ENCODE measurements around the gene BAZ2A.
A peak's percentile ranks its signal among the peaks of the same experiment; 100 is the strongest.

Gene BAZ2A

GRCh38 chr12:56630180-56630632 is at the start of gene BAZ2A:
Gene BAZ2A (minus strand): TSS chr12:56630326. CDS start chr12:56617530, 12,796 bp downstream.
- peak within 1 kb of the TSS; percentile 97 for H3K27ac ChIP-seq
- TF ChIP-seq, protein P1, sequence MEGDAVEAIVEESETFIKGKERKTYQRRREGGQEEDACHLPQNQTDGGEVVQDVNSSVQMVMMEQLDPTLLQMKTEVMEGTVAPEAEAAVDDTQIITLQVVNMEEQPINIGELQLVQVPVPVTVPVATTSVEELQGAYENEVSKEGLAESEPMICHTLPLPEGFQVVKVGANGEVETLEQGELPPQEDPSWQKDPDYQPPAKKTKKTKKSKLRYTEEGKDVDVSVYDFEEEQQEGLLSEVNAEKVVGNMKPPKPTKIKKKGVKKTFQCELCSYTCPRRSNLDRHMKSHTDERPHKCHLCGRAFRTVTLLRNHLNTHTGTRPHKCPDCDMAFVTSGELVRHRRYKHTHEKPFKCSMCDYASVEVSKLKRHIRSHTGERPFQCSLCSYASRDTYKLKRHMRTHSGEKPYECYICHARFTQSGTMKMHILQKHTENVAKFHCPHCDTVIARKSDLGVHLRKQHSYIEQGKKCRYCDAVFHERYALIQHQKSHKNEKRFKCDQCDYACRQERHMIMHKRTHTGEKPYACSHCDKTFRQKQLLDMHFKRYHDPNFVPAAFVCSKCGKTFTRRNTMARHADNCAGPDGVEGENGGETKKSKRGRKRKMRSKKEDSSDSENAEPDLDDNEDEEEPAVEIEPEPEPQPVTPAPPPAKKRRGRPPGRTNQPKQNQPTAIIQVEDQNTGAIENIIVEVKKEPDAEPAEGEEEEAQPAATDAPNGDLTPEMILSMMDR (conservative IDR thresholded peaks at IDR 0.05) = no peak

DNA sequence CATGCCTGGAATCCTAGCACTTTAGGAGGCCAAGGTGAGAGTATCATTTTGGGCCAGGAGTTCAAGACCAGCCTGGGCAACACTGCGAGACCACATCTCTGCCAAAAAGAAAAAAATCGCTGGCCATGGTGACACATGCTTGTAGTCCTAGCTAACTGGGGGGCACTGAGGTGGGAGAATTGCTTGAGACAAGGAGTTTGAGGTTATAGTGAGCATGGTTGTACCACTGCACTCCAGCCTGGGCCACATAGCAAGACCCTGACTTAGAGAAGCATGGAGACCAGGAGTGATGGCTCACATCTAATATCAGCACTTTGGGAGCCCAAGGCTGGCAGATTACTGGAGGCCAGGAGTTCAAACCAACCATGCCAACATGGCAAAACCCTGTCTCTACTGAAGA is 48.7 kb upstream of the BAZ2A start:
- H3K27ac ChIP-seq = peak overlapping the region; percentile 19
- TF ChIP-seq, protein P1 (conservative IDR thresholded peaks at IDR 0.05) = no peak

GRCh38 chr12:56677680-56678079 is 47.6 kb upstream of the BAZ2A start:
- TF ChIP-seq, protein P1 (conservative IDR thresholded peaks at IDR 0.05) = no peak

GRCh38 chr12:56676851-56677580 is 46.9 kb upstream of the BAZ2A start:
- TF ChIP-seq, protein P1 (conservative IDR thresholded peaks at IDR 0.05) = no peak
- 0 out of 2 replicates have a peak overlapping the region, but pooled peaks have one; percentile 8 for H3K27ac ChIP-seq

More at GRCh38 chr12:56677680-56678079, 47.6 kb upstream of the BAZ2A start:
- H3K27ac ChIP-seq = peak overlapping the region; percentile 19

DNA sequence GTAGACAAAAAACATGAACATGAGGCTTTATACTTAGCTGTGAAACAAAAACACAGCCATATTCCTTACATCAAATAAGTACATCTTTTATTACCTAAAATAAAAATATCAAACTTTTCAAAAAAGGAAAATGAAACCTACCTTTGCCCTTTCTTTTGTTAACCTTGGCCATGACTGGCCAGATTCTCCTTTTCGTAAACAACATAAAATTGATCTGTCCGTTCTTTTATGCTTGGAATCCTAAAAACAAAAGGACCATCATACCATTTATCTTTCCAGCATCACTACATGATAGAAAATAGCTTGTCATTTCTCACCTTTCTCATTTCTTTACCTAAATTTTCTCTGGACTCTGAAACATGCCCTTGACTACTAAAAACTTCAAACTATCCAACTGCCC is 41.5 kb upstream of the BAZ2A start:
- TF ChIP-seq, protein P1 (conservative IDR thresholded peaks at IDR 0.05) = no peak
- peak overlapping the region; percentile 13; the same call in 1 of the 2 replicates for H3K27ac ChIP-seq

GRCh38 chr12:56670836-56671235 is 40.7 kb upstream of the BAZ2A start:
- H3K27ac ChIP-seq = no peak overlapping the region; the same call in 1 of the 2 replicates
- TF ChIP-seq, protein P1 (conservative IDR thresholded peaks at IDR 0.05) = no peak

GRCh38 chr12:56668197-56668457 is 38.0 kb upstream of the BAZ2A start:
- TF ChIP-seq, protein P1 (conservative IDR thresholded peaks at IDR 0.05) = no peak
- H3K27ac ChIP-seq = no peak overlapping the region

All from VCaP (cell line).